NCI-H460 (cell line): ENCODE measurements around the gene TRIM2. TPM values are rescaled to one million over a fixed set of nuclear protein-coding genes. Genes with fewer than 3 reads are reported as not detected.

Source experiments
- DNase-seq: peaks from one replicate; pipeline ENCODE4 v3.0.0-alpha.2; 2016; ENCODE audit warnings: low read depth; ENCODE audit errors: extremely low read depth
- total RNA-seq: library from RNA; depleted of rRNA; stranded (reverse); fragments of >200 nt; shearing (Covaris generic); gene quantifications from 2 replicates; pipeline ENCODE4 v1.2.3, GENCODE V29; 2014

TRIM2 gene
- total RNA-seq, 1 experiment from 2014 or later, result 73.0 TPM

GRCh38 chr4:153221783-153222706 lies 17.8 kb downstream of the TRIM2 start:
- no peak for DNase-seq

- no peak for DNase-seq
These were observed 18.6 kb downstream of the TRIM2 start for GRCh38 chr4:153222707-153223426.

GRCh38 chr4:153223427-153223801 lies 19.2 kb downstream of the TRIM2 start:
- no peak for DNase-seq

GRCh38 chr4:153223930-153224329 lies 19.7 kb downstream of the TRIM2 start:
- DNase-seq, result no peak

GRCh38 chr4:153224474-153224873 lies 20.2 kb downstream of the TRIM2 start:
- DNase-seq, result no peak

- no peak for DNase-seq
These were observed 23.3 kb downstream of the TRIM2 start for GRCh38 chr4:153227469-153228075.

GRCh38 chr4:153228512-153229140 lies 24.4 kb downstream of the TRIM2 start:
- no peak for DNase-seq

GRCh38 chr4:153229545-153229944 lies 25.3 kb downstream of the TRIM2 start:
- no peak for DNase-seq

GRCh38 chr4:153232768-153233167 lies 28.5 kb downstream of the TRIM2 start:
- DNase-seq, result peak; percentile 47

GRCh38 chr4:153233761-153234371 lies 29.6 kb downstream of the TRIM2 start:
- DNase-seq, result peak; percentile 81

GRCh38 chr4:153234885-153235284 lies 30.6 kb downstream of the TRIM2 start:
- no peak for DNase-seq

GRCh38 chr4:153238135-153238919 lies 34.1 kb downstream of the TRIM2 start:
- no peak for DNase-seq

- no peak for DNase-seq
These were observed 35.2 kb downstream of the TRIM2 start for GRCh38 chr4:153239409-153239808.

- no peak for DNase-seq
These were observed 37.1 kb downstream of the TRIM2 start for GRCh38 chr4:153241295-153241694.

- no peak for DNase-seq
These were observed 38.0 kb downstream of the TRIM2 start for GRCh38 chr4:153241970-153242838.

GRCh38 chr4:153242839-153243324 lies 38.6 kb downstream of the TRIM2 start:
- no peak for DNase-seq

GRCh38 chr4:153243468-153243867 lies 39.2 kb downstream of the TRIM2 start:
- no peak for DNase-seq

- DNase-seq, result no peak
These were observed 40.7 kb downstream of the TRIM2 start for GRCh38 chr4:153244969-153245368.

GRCh38 chr4:153245775-153246174 lies 41.5 kb downstream of the TRIM2 start:
- no peak for DNase-seq
